ENCODE data around the gene C10orf90. TPM values are rescaled to one million over a fixed set of nuclear protein-coding genes. Genes with fewer than 3 reads are reported as not detected.

Gene C10orf90
- total and polyA plus RNA-seq, 9 donors = not detected

DNA sequence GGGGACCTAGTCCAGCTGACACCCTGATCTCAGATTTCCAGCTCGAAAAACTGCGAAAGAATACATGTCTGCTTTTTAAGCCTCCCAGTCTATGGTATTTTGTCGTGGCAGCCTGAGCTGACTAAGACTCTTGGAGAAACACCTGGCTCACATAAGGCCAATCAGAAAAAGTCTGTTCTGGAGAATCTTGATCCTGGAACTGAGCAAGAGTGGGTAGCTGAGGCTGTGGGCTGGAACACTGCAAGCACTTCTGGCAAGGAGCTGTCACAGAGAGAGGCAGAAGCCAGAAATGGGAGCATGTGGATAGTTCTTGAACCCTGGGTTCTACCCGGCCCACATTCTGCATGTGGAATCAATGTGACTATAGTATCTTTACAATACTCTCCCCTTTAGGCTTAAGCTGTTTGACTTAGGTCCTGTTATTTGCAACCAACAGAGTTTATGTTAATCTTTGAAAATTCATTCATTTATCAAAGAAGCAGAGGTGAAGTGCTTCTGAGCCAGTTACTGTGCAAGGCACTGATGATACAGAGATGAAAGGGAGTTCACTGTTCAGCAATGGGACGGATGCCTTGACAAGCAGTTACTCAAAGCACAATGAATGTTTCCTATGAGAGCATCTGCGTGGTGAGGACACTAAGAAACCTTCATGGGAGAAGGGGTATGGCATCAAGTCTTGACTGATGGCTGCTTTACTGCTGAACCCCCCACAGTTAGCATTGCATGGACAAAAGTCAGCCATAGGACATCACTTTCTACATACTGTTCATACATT lies 4.4 kb upstream of the C10orf90 start:
- Histone ChIP-seq H3K9me3 (no peaks in the 10 kb centered on the region), H3K4me1 (ENCODE audit: insufficient read depth) (no peaks in the 10 kb centered on the region), H3K36me3 (no peaks in the 10 kb centered on the region), H3K27ac (no peak overlapping the region), H3K4me3 (no peak overlapping the region), H3K27me3 (no peaks in the 10 kb centered on the region)
- TF ChIP-seq POLR2A (IDR thresholded peaks at IDR 0.05) (no peak), CTCF (IDR thresholded peaks at IDR 0.05) (no peak), EP300 (IDR thresholded peaks at IDR 0.05) (no peak)
- no peak for DNase-seq
- intact Hi-C loops (cut with DNase I) = no loop called here
- WGBS, 3 donors = 70 to 79% (median 75%) methylated on average over 6 of the region's 6 CpGs

DNA sequence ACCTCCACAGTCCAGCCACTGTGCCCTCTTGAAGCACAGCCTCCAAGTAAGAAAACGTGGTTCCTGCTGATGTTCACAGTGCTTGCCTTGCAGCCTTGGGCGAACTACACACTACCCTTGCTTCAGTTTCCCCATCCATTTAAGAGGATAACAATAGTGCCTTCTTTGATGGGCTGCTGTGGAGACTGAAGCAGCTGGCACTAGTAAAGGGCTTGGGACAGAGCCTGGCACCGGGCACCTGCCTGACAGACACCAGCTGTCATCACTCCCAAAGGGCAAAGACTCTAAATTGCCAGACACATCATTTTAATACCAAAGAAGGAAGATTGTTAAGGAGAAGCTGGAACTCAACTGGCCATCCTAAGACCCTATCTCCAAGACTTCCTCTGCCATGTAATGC lies 3.1 kb upstream of the C10orf90 start:
- Histone ChIP-seq H3K9me3 (no peaks in the 10 kb centered on the region), H3K27me3 (no peaks in the 10 kb centered on the region), H3K4me3 (no peak overlapping the region), H3K36me3 (no peaks in the 10 kb centered on the region), H3K4me1 (ENCODE audit: insufficient read depth) (no peaks in the 10 kb centered on the region), H3K27ac (no peak overlapping the region)
- DNase-seq = no peak
- no peak for TF ChIP-seq EP300 (IDR thresholded peaks at IDR 0.05)
- no peak for TF ChIP-seq CTCF (IDR thresholded peaks at IDR 0.05)
- no peak for TF ChIP-seq POLR2A (IDR thresholded peaks at IDR 0.05)
- WGBS, 3 donors = 72 to 78% (median 78%) methylated on average over 3 of the region's 3 CpGs
- intact Hi-C loops (cut with DNase I) = no loop called here

DNA sequence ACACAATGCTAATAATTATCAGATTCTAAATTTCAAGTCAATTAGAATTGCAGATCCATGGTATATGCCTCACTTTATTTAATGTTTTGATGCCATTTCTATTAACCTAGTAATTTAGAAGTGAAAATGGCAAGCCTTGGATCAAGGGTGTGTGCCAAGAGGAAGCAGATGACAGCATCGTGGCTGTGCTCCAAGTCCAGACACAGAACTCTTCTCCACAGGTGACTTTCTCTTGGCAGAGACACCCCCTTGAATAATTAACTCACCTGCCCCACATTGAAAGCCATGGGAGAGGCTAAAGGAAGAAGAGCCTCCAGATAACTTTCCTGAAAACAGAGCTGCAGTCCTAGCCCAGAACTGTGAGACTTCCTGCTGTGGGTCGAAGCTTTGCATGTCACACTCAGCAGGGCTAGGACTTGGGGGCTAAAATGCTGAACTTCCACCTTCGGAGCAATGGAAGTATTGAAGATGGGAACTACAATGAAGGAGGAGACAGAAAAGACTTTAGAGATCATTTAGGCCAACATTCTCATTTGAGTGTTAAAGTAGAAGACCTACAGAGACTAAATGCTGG lies 996 bp upstream of the C10orf90 start:
- Histone ChIP-seq H3K27me3 (no peaks in the 10 kb centered on the region), H3K27ac (no peak overlapping the region), H3K36me3 (no peaks in the 10 kb centered on the region), H3K9me3 (no peaks in the 10 kb centered on the region), H3K4me1 (ENCODE audit: insufficient read depth) (no peaks in the 10 kb centered on the region), H3K4me3 (no peak overlapping the region)
- DNase-seq = no peak
- 76 to 84% (median 79%) methylated on average over 3 of the region's 3 CpGs for WGBS, 3 donors
- intact Hi-C loops (cut with DNase I) = no loop called here
- no peak for TF ChIP-seq EP300 (IDR thresholded peaks at IDR 0.05)
- no peak for TF ChIP-seq CTCF (IDR thresholded peaks at IDR 0.05)
- TF ChIP-seq POLR2A (IDR thresholded peaks at IDR 0.05) = no peak

DNA sequence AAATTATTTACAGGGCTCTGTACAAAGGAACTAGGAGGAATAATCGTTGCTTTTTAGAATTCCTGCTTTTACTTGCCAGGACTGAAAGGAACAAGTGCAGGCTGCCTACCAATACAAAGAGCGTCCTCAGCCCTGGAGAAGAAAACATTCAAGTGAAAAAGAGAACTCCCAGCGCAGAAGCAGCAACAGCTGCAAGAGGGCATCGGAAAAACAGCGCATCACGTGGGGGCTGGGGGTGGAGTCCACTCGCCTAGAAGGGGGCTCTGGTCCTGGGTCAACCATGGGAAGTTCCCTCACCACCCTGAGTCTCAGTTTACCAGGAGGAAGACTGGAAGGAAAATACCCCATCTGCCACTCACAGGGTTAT lies 385 bp upstream of the C10orf90 start:
- WGBS, 3 donors = 50 to 54% (median 52%) methylated on average over 7 of the region's 7 CpGs
- no peak for DNase-seq

More for the DNA sequence above, 385 bp upstream of the C10orf90 start:
- Histone ChIP-seq H3K36me3 (no peaks in the 10 kb centered on the region), H3K4me3 (no peak overlapping the region), H3K9me3 (no peaks in the 10 kb centered on the region), H3K27me3 (no peaks in the 10 kb centered on the region), H3K27ac (no peak overlapping the region), H3K4me1 (ENCODE audit: insufficient read depth) (no peaks in the 10 kb centered on the region)
- intact Hi-C loops (cut with DNase I) = no loop called here
- TF ChIP-seq POLR2A (IDR thresholded peaks at IDR 0.05) (no peak), CTCF (IDR thresholded peaks at IDR 0.05) (no peak), EP300 (IDR thresholded peaks at IDR 0.05) (no peak)

Data from ovary (tissue), 9 donors.